PC-3 (cell line): Measurements from ENCODE around the gene ABCF1.

Experiments used
- CTCF ChIP-seq: fragments of 300-600 bp; sonication (generic); conservative IDR thresholded peaks from 2 replicates; pipeline ENCODE4 v1.5.1; 2017; ENCODE audit warnings: antibody characterized with exemption, low read depth, mild to moderate bottlenecking, low read length
- EZH2 ChIP-seq: fragments of 300-600 bp; sonication (generic); IDR thresholded peaks from one replicate; pipeline ENCODE4 v1.6.1; 2017; ENCODE audit warnings: antibody characterized with exemption, mild to moderate bottlenecking, low read length; ENCODE audit not compliant: unreplicated experiment
- EZH2phosphoT487 ChIP-seq: fragments of 300-600 bp; sonication (generic); IDR thresholded peaks from 2 replicates; pipeline ENCODE4 v1.6.1; 2018; ENCODE audit warnings: mild to moderate bottlenecking, antibody characterized with exemption, low read length, borderline replicate concordance

DNA sequence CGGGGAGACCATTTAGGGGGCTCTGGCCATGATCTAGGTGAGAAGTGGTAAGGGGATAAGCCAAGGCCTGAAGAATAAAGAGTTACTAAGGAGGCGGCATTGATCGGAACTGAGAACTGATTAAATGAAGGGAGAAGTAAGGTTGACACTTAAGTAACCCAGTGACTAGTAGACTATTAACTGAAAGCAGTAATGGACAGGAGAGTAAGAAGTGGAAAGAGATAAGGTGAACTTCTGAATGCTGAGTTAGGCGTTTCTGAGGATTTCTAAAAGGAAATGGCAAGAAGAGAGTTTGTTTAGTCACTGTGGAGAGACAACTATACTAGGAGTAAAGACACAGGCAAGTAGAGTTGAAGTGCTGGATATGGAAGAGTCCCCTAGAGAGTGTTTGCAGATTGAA, 1.9 kb downstream of the ABCF1 start:
- TF ChIP-seq CTCF (no peak), EZH2phosphoT487 (no peak), EZH2 (no peak)
